Measurements from ENCODE around the gene ACSL3.
A peak's percentile ranks its signal among the peaks of the same experiment; 100 is the strongest.

Gene ACSL3

DNA sequence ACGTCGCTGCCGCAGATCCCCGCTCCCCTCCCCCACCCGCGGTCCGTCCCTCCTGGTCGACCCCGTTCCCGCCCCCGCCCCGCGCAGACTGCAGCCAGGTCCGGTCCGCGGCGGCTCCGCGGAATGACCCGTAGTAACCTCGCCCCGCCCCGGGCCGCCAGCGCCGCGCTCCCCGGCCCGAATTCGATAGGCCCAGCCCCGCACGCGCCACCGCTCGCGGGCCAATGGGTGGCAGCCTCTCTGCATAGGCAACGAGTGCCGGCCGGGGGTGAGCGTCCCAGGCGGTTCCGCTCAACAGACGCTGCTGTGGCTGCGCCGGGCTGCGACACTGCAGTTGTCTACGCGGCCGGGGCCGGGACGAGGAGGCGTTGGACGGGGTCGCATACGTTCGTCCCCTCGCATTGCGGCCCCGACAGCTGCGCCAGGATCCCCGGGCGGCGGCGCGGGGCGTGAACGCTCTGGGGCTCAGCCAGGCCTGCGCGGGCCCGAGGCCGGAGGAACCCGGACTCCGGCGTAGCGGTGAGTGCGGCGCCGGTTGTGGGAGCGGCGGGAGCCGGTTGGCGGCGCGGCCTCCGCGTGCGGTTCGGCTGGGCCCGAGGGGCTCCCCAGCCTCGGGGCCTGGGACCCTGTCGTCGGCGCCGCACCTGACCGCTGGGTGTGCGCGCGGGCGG lies at the start of gene ACSL3:
Gene ACSL3 (plus strand): TSS at position 297 of the 671 bp plus-strand sequence. CDS start 47,737 bp downstream, outside the sequence.
- Histone ChIP-seq H3K4me2 (peak within 1 kb of the TSS; percentile 80 to 96 (median 93)), H3K9ac (peak within 1 kb of the TSS; percentile 96 to 100 (median 98)), H4K20me1 (peaks cover 45 to 50% (median 49%) of the 10 kb centered on the region in 11 experiments), H3K4me3 (peak within 1 kb of the TSS; percentile 85 to 99 (median 96)), H3K4me1 (peaks cover 41 to 56% (median 49%) of the 10 kb centered on the region in 10 experiments), H3K27me3 (no peaks in the 10 kb centered on the region), H3K36me3 (no peaks in the 10 kb centered on the region), H3K9me3 (replicated peaks in 1 of 11) (no peaks in the 10 kb centered on the region), H3K27ac (peak within 1 kb of the TSS; percentile 92 to 99 (median 97))
- no peak for TF ChIP-seq Cebpa-rat (IDR thresholded peaks at IDR 0.05)

DNA sequence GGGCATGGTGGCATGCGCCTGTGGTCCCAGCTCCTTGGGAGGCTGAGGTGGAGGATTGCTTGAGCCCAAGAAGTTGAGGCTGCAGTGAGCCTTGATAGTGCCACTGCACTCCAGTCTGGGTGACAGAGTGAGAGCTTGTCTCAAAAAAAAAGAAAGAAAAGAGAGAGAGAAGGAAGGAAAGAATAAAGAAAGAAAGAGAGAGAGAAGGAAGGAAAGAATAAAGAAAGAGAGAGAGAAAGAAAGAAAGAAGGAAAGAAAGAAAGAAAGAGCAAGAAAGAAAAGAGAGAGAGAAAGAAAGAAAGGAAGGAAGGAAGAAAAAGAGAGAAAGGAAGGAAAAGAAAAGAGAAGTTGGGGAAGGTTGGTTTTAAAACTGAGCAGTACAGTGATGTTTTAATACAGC lies 49.0 kb upstream of the ACSL3 start:
- no peak for TF ChIP-seq Cebpa-rat (IDR thresholded peaks at IDR 0.05)
- H4K20me1 ChIP-seq = no peaks in the 10 kb centered on the region

DNA sequence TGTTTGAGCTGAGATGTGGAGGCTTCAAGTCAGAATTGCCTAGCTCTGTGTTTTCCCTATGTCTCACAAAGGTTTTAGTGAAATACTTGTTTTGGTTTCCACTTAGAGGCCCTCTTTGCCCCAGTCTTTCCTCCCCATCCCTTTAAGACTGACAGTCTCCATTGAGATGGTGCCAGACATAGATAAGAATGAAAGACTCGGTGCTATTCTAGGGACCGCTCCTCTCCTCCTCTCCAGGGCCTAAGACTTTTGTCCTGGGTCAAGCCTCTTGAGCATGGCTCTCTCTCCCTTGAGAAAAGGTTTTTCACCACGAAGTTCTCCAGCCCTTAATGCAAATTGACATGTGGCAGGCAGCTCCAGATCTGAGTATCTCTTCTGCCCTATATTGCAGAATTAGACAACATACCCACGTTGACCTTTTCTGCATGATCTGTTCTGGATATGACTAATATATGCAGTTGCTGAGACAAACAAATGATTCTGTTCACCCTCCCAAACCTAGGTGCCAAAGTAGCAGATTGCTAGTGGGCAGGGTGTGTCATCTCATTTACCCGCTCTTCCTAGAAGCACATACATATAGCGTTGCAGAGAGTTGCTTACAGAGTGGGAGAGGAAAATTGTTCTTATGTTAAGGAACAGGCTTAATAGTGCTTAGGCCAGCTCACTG lies 47.5 kb upstream of the ACSL3 start:
- Histone ChIP-seq H3K4me3 (no peak overlapping the region), H3K27me3 (no peaks in the 10 kb centered on the region), H3K36me3 (no peaks in the 10 kb centered on the region), H3K27ac (no peak overlapping the region), H3K9ac (no peak overlapping the region), H3K4me1 (peaks cover 0 to 13% (median 0%) of the 10 kb centered on the region in 10 experiments; a peak in 3 of 20 replicates), H3K4me2 (peak overlapping the region in 2 of 11 experiments; percentile 17 to 38; a peak in 3 of 22 replicates), H4K20me1 (no peaks in the 10 kb centered on the region), H3K9me3 (replicated peaks in 1 of 11) (peaks cover 0 to 14% (median 5%) of the 10 kb centered on the region in 11 experiments; a peak in 11 of 22 replicates)
- no peak for TF ChIP-seq Cebpa-rat (IDR thresholded peaks at IDR 0.05)

More for the DNA sequence above, 49.0 kb upstream of the ACSL3 start:
- no peaks in the 10 kb centered on the region for H3K27me3 ChIP-seq
- no peak overlapping the region for H3K4me2 ChIP-seq
- peaks cover 0 to 14% (median 5%) of the 10 kb centered on the region in 11 experiments; a peak in 11 of 22 replicates for H3K9me3 ChIP-seq (replicated peaks in 1 of 11)
- no peaks in the 10 kb centered on the region for H3K36me3 ChIP-seq
- no peak overlapping the region for H3K9ac ChIP-seq
- H3K4me3 ChIP-seq = no peak overlapping the region
- no peak overlapping the region for H3K27ac ChIP-seq
- peaks cover 0 to 15% (median 0%) of the 10 kb centered on the region in 10 experiments; a peak in 5 of 20 replicates for H3K4me1 ChIP-seq

DNA sequence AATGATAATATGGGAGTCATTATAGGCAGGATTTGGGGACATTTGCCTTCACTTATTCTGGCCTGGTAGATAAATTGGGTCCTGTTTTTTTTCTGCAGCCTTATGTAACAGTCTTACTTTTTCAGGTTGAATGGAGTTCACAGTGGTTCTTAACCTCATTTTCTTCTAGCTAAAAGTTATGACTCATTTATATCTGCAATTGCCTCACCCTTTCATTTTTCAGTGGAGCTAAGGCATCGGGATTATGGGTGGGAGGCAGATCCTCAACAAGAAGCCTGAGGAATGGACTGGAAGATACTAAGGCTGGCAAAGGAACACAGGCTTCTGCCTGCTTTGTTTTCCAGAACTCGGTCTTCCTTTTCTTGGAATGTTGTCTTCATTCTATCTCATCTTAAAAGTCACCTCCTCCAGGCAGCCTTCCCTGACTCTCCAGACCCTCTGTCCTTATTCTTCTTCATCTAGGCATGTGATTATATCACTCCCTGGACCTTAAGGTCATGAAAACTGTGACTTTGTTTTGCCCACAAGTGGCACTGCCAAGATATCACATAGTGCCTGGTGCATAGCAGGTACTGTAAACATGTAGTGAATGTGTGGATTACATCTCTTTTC lies 41.0 kb upstream of the ACSL3 start:
- no peak for TF ChIP-seq Cebpa-rat (IDR thresholded peaks at IDR 0.05)
- H3K36me3 ChIP-seq = no peaks in the 10 kb centered on the region
- no peak overlapping the region for H3K9ac ChIP-seq
- H3K4me2 ChIP-seq = no peak overlapping the region
- no peaks in the 10 kb centered on the region for H3K27me3 ChIP-seq
- H4K20me1 ChIP-seq = no peaks in the 10 kb centered on the region
- H3K27ac ChIP-seq = no peak overlapping the region
- H3K4me3 ChIP-seq = no peak overlapping the region
- peaks cover 0 to 9% (median 5%) of the 10 kb centered on the region in 11 experiments; a peak in 9 of 22 replicates for H3K9me3 ChIP-seq (replicated peaks in 1 of 11)
- no peaks in the 10 kb centered on the region for H3K4me1 ChIP-seq

DNA sequence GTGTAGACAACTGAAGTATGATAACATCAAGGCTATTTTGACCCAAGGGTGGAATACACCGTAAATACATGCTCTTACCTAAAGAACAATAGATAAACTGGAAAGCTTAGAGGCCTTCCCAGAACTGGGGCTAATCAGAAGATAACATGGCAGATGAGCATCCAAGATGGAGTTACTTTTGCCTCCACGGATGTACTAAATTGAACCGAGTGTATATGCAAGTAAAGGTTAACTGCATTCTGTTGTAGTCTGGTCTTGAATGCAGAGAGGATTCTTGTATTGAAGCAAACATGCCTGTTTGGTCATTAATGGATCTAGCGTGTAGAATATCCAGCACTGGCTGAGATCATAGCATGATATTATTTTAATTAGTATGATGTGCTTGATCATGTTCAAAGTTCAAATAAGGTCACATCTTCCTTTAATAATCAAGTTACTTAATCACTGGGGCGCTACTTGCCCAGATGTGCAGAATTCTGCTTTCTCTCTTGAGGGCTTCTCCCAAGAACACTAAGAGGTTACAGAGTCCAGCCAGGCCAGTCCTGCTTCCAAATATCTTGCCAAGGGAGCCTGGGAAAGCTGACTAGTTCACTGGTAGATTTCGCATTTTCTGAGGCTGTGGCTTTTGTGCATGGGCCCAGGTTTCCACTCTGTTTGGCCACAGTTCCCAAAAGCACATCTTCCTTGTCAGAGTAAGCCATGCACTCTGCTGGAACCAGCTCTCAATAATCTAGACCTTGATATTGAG lies 37.5 kb upstream of the ACSL3 start:
- Histone ChIP-seq H3K27me3 (no peaks in the 10 kb centered on the region), H3K9me3 (replicated peaks in 1 of 11) (no peaks in the 10 kb centered on the region), H3K4me1 (no peaks in the 10 kb centered on the region), H3K4me3 (no peak overlapping the region), H3K4me2 (no peak overlapping the region), H3K36me3 (no peaks in the 10 kb centered on the region), H4K20me1 (no peaks in the 10 kb centered on the region), H3K9ac (no peak overlapping the region), H3K27ac (no peak overlapping the region)
- no peak for TF ChIP-seq Cebpa-rat (IDR thresholded peaks at IDR 0.05)

DNA sequence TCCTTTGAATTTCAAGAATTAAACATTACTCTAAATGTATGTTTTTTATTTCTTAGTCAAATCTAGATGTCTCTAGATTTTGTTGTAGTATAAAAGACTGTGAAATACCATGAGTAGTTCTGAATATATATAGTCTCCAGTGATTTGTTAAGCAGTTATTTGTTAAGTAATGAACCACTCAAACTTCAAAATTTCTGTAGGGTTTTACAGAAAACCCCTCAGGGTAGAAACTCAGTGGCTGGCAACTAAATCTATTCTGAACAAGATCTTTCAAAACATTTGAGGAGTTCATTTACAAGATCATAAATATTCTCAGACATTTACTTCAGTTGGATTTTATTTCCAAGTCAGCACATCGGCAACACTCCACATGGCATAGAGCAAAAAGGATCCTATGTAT lies 35.8 kb upstream of the ACSL3 start:
- H3K9ac ChIP-seq = no peak overlapping the region
- no peaks in the 10 kb centered on the region for H3K36me3 ChIP-seq
- H3K4me3 ChIP-seq = no peak overlapping the region
- no peak for TF ChIP-seq Cebpa-rat (IDR thresholded peaks at IDR 0.05)
- H3K27ac ChIP-seq = no peak overlapping the region
- H3K4me1 ChIP-seq = 0 out of 20 replicates have a peak, but pooled peaks cover 0 to 4% (median 0%) of the 10 kb centered on the region in 10 experiments
- H3K4me2 ChIP-seq = no peak overlapping the region
- H4K20me1 ChIP-seq = no peaks in the 10 kb centered on the region
- H3K9me3 ChIP-seq (replicated peaks in 1 of 11) = no peaks in the 10 kb centered on the region
- H3K27me3 ChIP-seq = no peaks in the 10 kb centered on the region

DNA sequence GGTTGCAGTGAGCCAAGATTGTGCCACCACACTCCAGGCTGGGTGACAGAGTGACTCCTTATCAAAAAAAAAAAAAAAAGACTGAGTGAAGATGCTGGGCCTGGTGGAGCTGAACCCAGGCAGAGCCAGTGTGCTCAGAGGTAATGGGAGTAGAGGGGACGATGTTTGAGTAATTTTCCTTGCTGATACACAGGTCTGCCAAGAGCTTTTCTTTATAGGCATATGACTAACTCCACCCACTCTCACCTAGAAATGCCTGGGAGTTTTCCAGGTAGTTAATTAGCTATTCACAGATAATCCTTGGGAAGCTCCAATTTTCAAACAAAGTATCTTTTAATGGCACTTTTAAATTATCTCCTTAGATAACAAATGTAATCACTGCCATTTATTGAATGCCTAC lies 33.4 kb upstream of the ACSL3 start:
- H4K20me1 ChIP-seq = no peaks in the 10 kb centered on the region
- H3K27ac ChIP-seq = no peak overlapping the region
- no peak overlapping the region for H3K4me3 ChIP-seq
- H3K36me3 ChIP-seq = no peaks in the 10 kb centered on the region
- H3K27me3 ChIP-seq = no peaks in the 10 kb centered on the region
- no peaks in the 10 kb centered on the region for H3K9me3 ChIP-seq (replicated peaks in 1 of 11)
- no peak for TF ChIP-seq Cebpa-rat (IDR thresholded peaks at IDR 0.05)
- H3K4me1 ChIP-seq = 0 out of 20 replicates have a peak, but pooled peaks cover 0 to 4% (median 0%) of the 10 kb centered on the region in 10 experiments
- H3K4me2 ChIP-seq = no peak overlapping the region
- no peak overlapping the region for H3K9ac ChIP-seq

DNA sequence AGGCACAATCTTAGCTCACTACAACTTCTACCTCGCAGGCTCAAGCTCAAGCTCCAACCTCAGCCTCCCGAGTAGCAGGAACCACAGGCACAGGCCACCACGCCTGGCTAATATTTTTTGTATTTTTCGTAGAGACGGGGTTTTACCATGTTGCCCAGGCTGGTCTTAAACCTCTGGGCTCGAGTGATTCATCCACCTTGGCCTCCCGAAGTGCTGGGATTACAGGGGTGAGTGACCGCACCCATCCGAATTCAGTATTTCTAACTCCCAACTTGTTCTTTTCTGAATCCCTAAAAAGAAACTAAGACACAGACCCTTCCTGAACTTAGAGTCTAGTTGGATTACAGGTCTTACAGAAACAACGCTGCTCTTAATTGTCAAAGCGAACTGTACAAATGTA lies 32.3 kb upstream of the ACSL3 start:
- Histone ChIP-seq H3K4me3 (no peak overlapping the region), H3K4me1 (0 out of 20 replicates have a peak, but pooled peaks cover 0 to 4% (median 0%) of the 10 kb centered on the region in 10 experiments)

DNA sequence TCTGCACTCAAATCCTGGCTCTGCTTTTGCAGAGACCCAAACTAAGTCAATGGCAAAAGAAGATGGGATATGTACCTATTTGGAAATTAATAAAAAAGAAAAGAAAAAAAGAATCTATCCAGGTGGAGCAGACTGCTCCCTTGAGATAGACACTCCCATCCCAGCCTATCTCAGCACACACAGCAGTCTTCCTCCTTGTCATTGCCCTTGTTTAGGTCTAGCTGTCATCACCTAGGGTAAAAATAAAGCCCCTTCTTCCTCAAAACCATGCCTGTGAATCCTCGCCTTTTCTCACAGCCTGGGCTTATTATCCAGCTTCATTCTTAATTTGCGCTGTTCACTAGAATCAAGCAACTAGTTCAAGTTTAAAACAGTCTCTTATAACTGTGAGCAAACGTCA lies 30.7 kb upstream of the ACSL3 start:
- H3K4me2 ChIP-seq = no peak overlapping the region
- H4K20me1 ChIP-seq = no peaks in the 10 kb centered on the region
- H3K36me3 ChIP-seq = no peaks in the 10 kb centered on the region
- no peaks in the 10 kb centered on the region for H3K9me3 ChIP-seq (replicated peaks in 1 of 11)
- H3K27me3 ChIP-seq = no peaks in the 10 kb centered on the region
- H3K4me3 ChIP-seq = no peak overlapping the region
- TF ChIP-seq Cebpa-rat (IDR thresholded peaks at IDR 0.05) = no peak
- H3K27ac ChIP-seq = no peak overlapping the region
- 0 out of 20 replicates have a peak, but pooled peaks cover 0 to 4% (median 0%) of the 10 kb centered on the region in 10 experiments for H3K4me1 ChIP-seq
- no peak overlapping the region for H3K9ac ChIP-seq

More for the DNA sequence above, 32.3 kb upstream of the ACSL3 start:
- Histone ChIP-seq H3K4me2 (no peak overlapping the region), H4K20me1 (no peaks in the 10 kb centered on the region), H3K36me3 (no peaks in the 10 kb centered on the region), H3K9me3 (replicated peaks in 1 of 11) (no peaks in the 10 kb centered on the region), H3K27me3 (no peaks in the 10 kb centered on the region), H3K27ac (no peak overlapping the region), H3K9ac (no peak overlapping the region)
- no peak for TF ChIP-seq Cebpa-rat (IDR thresholded peaks at IDR 0.05)

Measured in BLaER1 treated with 17β-estradiol and CSF1 and Interleukin-3, amounts not matched to agents 10 nM and 100 nM (cell line).